B cell (primary cell): ENCODE measurements around the gene MEGF8.

Source experiments
- CTCF ChIP-seq: fragments of 200-600 bp; IDR thresholded peaks from one replicate; pipeline ENCODE4 v1.8.0; 2022; ENCODE audit warnings: antibody characterized with exemption, mild to moderate bottlenecking
- EZH2 ChIP-seq: IDR thresholded peaks from 2 replicates; pipeline ENCODE4 v1.6.1; 2012; ENCODE audit warnings: borderline replicate concordance, low read depth, mild to moderate bottlenecking, moderate library complexity, low read length; ENCODE audit not compliant: insufficient read depth, poor library complexity, severe bottlenecking

- no peak for TF ChIP-seq EZH2
- TF ChIP-seq CTCF = no peak
Measured at GRCh38 chr19:42312370-42312769, 13.1 kb upstream of the MEGF8 start.
